ENCODE data around the gene FBXO41.

GRCh38 chr2:73238976-73239375 is 45.3 kb downstream of the FBXO41 start:
- no peak for TF ChIP-seq POLR2A (IDR thresholded peaks at IDR 0.05; ENCODE audit: borderline replicate concordance, extremely low read depth, insufficient read depth, insufficient read length)
- no peak for TF ChIP-seq CBX3 (IDR thresholded peaks at IDR 0.05; ENCODE audit: low read depth)
- no peak for TF ChIP-seq CTCF (IDR thresholded peaks at IDR 0.05 in 2 of 3, conservative IDR thresholded peaks at IDR 0.05 in 1 of 3; ENCODE audit: borderline replicate concordance in 1 of 3, insufficient read depth in 1 of 3, low read depth in 2 of 3, low read length in 2 of 3)
- TF ChIP-seq RAD21 (IDR thresholded peaks at IDR 0.05; ENCODE audit: low read depth): no peak
- TF ChIP-seq EGR1 (IDR thresholded peaks at IDR 0.05; ENCODE audit: low read depth): no peak
- TF ChIP-seq EZH2 (IDR thresholded peaks at IDR 0.05): no peak
- TF ChIP-seq SRF (IDR thresholded peaks at IDR 0.05; ENCODE audit: low read depth): no peak
- no peak for TF ChIP-seq SIN3A (IDR thresholded peaks at IDR 0.05; ENCODE audit: low read depth)
- no peak for TF ChIP-seq POLR2AphosphoS5 (IDR thresholded peaks at IDR 0.05; ENCODE audit: low read depth, low read length)
- no peak for TF ChIP-seq ZFX (IDR thresholded peaks at IDR 0.05)
- no peak for TF ChIP-seq YY1 (IDR thresholded peaks at IDR 0.05; ENCODE audit: extremely low read depth, insufficient replicate concordance, low read depth, low read length)
- no peak for TF ChIP-seq TCF7L2 (IDR thresholded peaks at IDR 0.05; ENCODE audit: borderline replicate concordance, extremely low read depth, insufficient read depth, insufficient read length)
- TF ChIP-seq JUND (IDR thresholded peaks at IDR 0.05): no peak
- TF ChIP-seq ZNF274 (IDR thresholded peaks at IDR 0.05; ENCODE audit: low read depth, low read length): no peak
